WTC11 (cell line): ENCODE data around the gene SPTB. TPM values are rescaled to one million over a fixed set of nuclear protein-coding genes. Genes with fewer than 3 reads are reported as not detected.
A peak's percentile ranks its signal among the peaks of the same experiment; 100 is the strongest.

Experiments used
- ATAC-seq: fragments of 200-7000 bp; cut with Tn5 transposase; 2 replicates; pipeline ENCODE4 v1.10.0; 2021; ENCODE audit warnings: mild to moderate bottlenecking, moderate library complexity
- CTCF ChIA-PET: fragments of 300-600 bp; sonication (Branson Sonifier 250); formaldehyde crosslinking; loops from one replicate; lab custom pipeline; 2021; ENCODE audit warnings: antibody characterized with exemption; lab: Charles Lee
- POLR2A ChIA-PET: fragments of 350-600 bp; sonication (Branson Sonifier 250); formaldehyde crosslinking; loops from one replicate; lab custom pipeline; 2021; ENCODE audit warnings: antibody characterized with exemption; lab: Charles Lee
- DNase-seq: peaks from one replicate; pipeline ENCODE4 v3.0.0; 2021; ENCODE audit warnings: low spot score
- H3K27ac Mint-ChIP-seq: 2 replicates; pipeline ENCODE4 v1.8.0; 2021; ENCODE audit warnings: mixed read lengths
- H3K27me3 Mint-ChIP-seq: 2 replicates; pipeline ENCODE4 v1.8.0; 2021; ENCODE audit warnings: low read depth, mild to moderate bottlenecking, moderate library complexity, mixed read lengths
- H3K36me3 Mint-ChIP-seq: 2 replicates; pipeline ENCODE4 v1.8.0; 2021; ENCODE audit warnings: mixed read lengths
- H3K4me1 Mint-ChIP-seq: 2 replicates; pipeline ENCODE4 v1.8.0; 2022; ENCODE audit warnings: mixed read lengths
- H3K4me3 Mint-ChIP-seq: 2 replicates; pipeline ENCODE4 v1.8.0; 2021; ENCODE audit warnings: mild to moderate bottlenecking, moderate library complexity, mixed read lengths
- H3K9me3 Mint-ChIP-seq: 2 replicates; pipeline ENCODE4 v1.8.0; 2021; ENCODE audit warnings: mixed read lengths
- CBFB ChIP-seq: sonication (generic); formaldehyde crosslinking; IDR thresholded peaks from 2 replicates; pipeline ENCODE4 v1.8.1; 2022; ENCODE audit warnings: mild to moderate bottlenecking, low read depth, missing genetic modification reagents
- CREB1 ChIP-seq: sonication (generic); formaldehyde crosslinking; IDR thresholded peaks from 2 replicates; pipeline ENCODE4 v1.8.0; 2023; ENCODE audit warnings: mild to moderate bottlenecking, missing genetic modification reagents
- CREM ChIP-seq: sonication (generic); formaldehyde crosslinking; IDR thresholded peaks from 2 replicates; pipeline ENCODE4 v1.8.1; 2022; ENCODE audit warnings: mild to moderate bottlenecking, missing genetic modification reagents, moderate library complexity
- ELF4 ChIP-seq: sonication (generic); formaldehyde crosslinking; IDR thresholded peaks from 2 replicates; pipeline ENCODE4 v1.8.1; 2022; ENCODE audit warnings: low read depth, mild to moderate bottlenecking, moderate library complexity, missing genetic modification reagents
- ESRRA ChIP-seq: sonication (generic); formaldehyde crosslinking; IDR thresholded peaks from 2 replicates; pipeline ENCODE4 v1.8.1; 2022; ENCODE audit warnings: mild to moderate bottlenecking, missing genetic modification reagents, borderline replicate concordance
- FOXP1 ChIP-seq: sonication (generic); formaldehyde crosslinking; IDR thresholded peaks from 2 replicates; pipeline ENCODE4 v1.8.0; 2022; ENCODE audit warnings: missing genetic modification reagents, mild to moderate bottlenecking, moderate library complexity, borderline replicate concordance
- GABPB1 ChIP-seq: sonication (generic); formaldehyde crosslinking; IDR thresholded peaks from 2 replicates; pipeline ENCODE4 v1.8.1; 2023; ENCODE audit warnings: mild to moderate bottlenecking, missing genetic modification reagents
- IRF2 ChIP-seq: sonication (generic); formaldehyde crosslinking; IDR thresholded peaks from 2 replicates; pipeline ENCODE4 v1.8.0; 2022; ENCODE audit warnings: low read depth, missing genetic modification reagents, borderline replicate concordance
- OVOL2 ChIP-seq: fragments of 250-450 bp; sonication (Bioruptor Pico); IDR thresholded peaks from 2 replicates; pipeline ENCODE4 v1.9.0; 2021; ENCODE audit warnings: mild to moderate bottlenecking, borderline replicate concordance
- PRRX2 ChIP-seq: fragments of 250-450 bp; sonication (Bioruptor Pico); IDR thresholded peaks from 2 replicates; pipeline ENCODE4 v1.8.0; 2021; ENCODE audit warnings: mild to moderate bottlenecking
- ZBTB21 ChIP-seq: sonication (generic); formaldehyde crosslinking; IDR thresholded peaks from 2 replicates; pipeline ENCODE4 v1.8.1; 2023; ENCODE audit warnings: mild to moderate bottlenecking, missing genetic modification reagents, borderline replicate concordance
- ZNF263 ChIP-seq: sonication (generic); formaldehyde crosslinking; IDR thresholded peaks from 2 replicates; pipeline ENCODE4 v1.8.1; 2022; ENCODE audit warnings: low read depth, mild to moderate bottlenecking, moderate library complexity, missing genetic modification reagents
- ZNF317 ChIP-seq: sonication (generic); formaldehyde crosslinking; IDR thresholded peaks from 2 replicates; pipeline ENCODE4 v1.8.1; 2023; ENCODE audit warnings: low read depth, mild to moderate bottlenecking, moderate library complexity, missing genetic modification reagents, borderline replicate concordance
- ZNF396 ChIP-seq: fragments of 250-450 bp; sonication (Bioruptor Pico); IDR thresholded peaks from 2 replicates; pipeline ENCODE4 v1.8.0; 2021; ENCODE audit warnings: mild to moderate bottlenecking, moderate library complexity, borderline replicate concordance
- total RNA-seq: library from RNA; stranded (reverse); gene quantifications from 3 replicates; pipeline ENCODE4 v1.2.3, GENCODE V29; 2021
- TF ChIP-seq, protein P1 (sequence below): sonication (generic); formaldehyde crosslinking; conservative IDR thresholded peaks from 2 replicates; pipeline ENCODE4 v1.8.1; 2022; ENCODE audit warnings: mild to moderate bottlenecking, missing genetic modification reagents
- TF ChIP-seq, protein P2 (sequence below): sonication (generic); formaldehyde crosslinking; IDR thresholded peaks from 2 replicates; pipeline ENCODE4 v1.8.1; 2022; ENCODE audit warnings: missing genetic modification reagents, borderline replicate concordance
- TF ChIP-seq, protein P3 (sequence below): sonication (generic); formaldehyde crosslinking; IDR thresholded peaks from 2 replicates; pipeline ENCODE4 v1.8.0; 2022; ENCODE audit warnings: mild to moderate bottlenecking, missing genetic modification reagents
- TF ChIP-seq, protein P4 (sequence below): sonication (generic); formaldehyde crosslinking; IDR thresholded peaks from 2 replicates; pipeline ENCODE4 v1.8.0; 2022; ENCODE audit warnings: missing genetic modification reagents
- TF ChIP-seq, protein P5 (sequence below): sonication (generic); formaldehyde crosslinking; IDR thresholded peaks from 2 replicates; pipeline ENCODE4 v1.8.1; 2022; ENCODE audit warnings: low read depth, mild to moderate bottlenecking, moderate library complexity, missing genetic modification reagents, borderline replicate concordance
- TF ChIP-seq, protein P6 (sequence below): sonication (generic); formaldehyde crosslinking; IDR thresholded peaks from 2 replicates; pipeline ENCODE4 v1.8.1; 2022; ENCODE audit warnings: low read depth, missing genetic modification reagents, borderline replicate concordance
- TF ChIP-seq, protein P7 (sequence below): fragments of 250-450 bp; sonication (Bioruptor Pico); IDR thresholded peaks from 2 replicates; pipeline ENCODE4 v1.9.0; 2021; ENCODE audit warnings: moderate library complexity, mild to moderate bottlenecking, inconsistent platforms, borderline replicate concordance

The SPTB gene
- total RNA-seq, 1 experiment from 2014 or later: 3.2 TPM

DNA sequence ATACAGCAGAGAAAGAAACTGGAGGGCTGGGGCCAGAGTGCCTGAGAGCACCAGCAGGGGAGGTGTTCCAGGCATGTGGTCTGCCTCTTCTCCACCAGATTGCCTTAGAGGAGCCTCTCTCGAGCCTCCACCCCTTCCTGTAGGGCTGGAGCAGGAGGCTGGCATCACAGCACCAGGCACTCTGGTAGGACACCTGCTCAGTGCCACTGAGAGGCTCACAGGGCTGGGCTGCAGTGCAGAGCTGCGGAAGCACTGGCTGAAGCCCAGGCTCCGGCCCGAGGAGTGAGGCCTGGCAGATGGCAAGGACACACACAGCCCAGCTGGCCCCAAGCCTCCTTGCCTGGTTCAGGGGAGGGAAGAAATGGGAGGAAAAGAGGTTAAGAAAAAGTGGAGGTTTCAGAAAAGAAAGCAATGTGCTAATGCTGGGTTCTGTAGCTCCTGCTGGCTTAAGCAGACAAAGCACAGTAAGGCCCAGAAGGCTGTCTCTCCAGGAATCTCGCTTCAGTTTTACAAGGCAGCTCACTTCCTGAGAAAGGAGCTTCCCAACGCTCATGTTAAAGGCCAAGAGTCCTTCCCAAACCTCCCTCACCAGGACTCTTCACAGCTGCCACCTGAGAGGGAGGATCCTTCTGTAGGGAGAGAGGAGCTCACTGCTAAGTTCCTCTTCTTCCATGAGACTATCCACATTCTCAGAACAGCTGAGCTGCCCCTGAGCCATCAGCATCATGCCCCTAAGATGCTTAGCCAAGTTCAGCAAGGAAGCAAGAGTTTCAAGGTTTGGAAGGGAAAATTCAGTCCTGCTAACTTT is 23.8 kb downstream of the SPTB start:
- Mint-ChIP-seq H3K9me3 (no peaks in the 10 kb centered on the region), H3K4me1 (peaks cover 36% of the 10 kb centered on the region)

DNA sequence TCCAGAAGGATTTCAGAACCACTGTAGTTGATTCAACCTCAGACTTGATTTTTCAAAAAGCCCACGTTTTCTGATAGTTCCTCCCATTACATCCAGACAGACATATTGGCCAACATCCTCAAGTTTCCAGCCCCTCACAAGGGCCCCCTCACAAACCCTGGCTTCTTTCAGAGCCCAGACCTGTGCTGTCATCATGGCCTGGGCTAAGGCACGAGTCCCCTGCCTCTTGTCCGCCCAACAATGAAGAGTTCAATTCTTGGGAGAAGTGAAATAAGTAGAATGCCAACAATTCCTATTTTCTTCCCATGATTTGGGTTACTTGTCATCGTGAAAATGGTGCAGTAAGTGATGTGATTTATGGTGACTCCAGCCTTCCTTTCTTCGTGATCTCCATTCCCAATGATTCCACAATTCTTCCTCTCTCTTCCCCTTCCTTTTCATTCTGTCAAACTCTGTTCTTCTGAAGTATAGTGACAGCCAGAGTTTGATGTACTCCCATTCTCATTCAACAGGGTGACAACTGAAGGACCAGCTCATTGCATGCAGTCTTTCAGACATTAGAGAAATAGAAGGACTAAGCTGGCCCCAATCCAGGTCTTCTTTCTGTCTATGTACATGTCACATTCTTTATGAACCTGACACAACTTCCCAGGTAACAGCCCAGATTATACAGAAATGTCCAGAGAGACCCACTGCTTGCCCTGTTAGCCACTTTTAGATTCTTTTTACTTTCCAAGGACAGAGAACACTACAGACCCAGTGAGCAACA is 29.2 kb downstream of the SPTB start:
- Mint-ChIP-seq H3K9me3 (no peaks in the 10 kb centered on the region), H3K36me3 (no peaks in the 10 kb centered on the region), H3K27me3 (no peaks in the 10 kb centered on the region; the same call in 1 of the 2 replicates), H3K4me1 (peaks cover 19% of the 10 kb centered on the region), H3K27ac (no peak overlapping the region), H3K4me3 (no peak overlapping the region)
- DNase-seq (no peak), ATAC-seq (no peak)
- ChIA-PET POLR2A (no interaction called here), CTCF (interaction anchor here (2.4 kb wide), 1 partner anchor 28 kb away, joined by 8 read pairs; no protein-coding TSS in a partner anchor)
- TF ChIP-seq, protein P1, sequence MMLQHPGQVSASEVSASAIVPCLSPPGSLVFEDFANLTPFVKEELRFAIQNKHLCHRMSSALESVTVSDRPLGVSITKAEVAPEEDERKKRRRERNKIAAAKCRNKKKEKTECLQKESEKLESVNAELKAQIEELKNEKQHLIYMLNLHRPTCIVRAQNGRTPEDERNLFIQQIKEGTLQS (CRISPR knock-in tag): no peak
- TF ChIP-seq IRF2 (CRISPR knock-in tag) (no peak), ELF4 (no peak), OVOL2 (CRISPR knock-in tag) (no peak), CREM (CRISPR knock-in tag) (no peak), GABPB1 (CRISPR knock-in tag) (no peak), ZNF396 (no peak), ZNF317 (CRISPR knock-in tag) (no peak), ESRRA (CRISPR knock-in tag) (no peak)
- TF ChIP-seq, protein P2, sequence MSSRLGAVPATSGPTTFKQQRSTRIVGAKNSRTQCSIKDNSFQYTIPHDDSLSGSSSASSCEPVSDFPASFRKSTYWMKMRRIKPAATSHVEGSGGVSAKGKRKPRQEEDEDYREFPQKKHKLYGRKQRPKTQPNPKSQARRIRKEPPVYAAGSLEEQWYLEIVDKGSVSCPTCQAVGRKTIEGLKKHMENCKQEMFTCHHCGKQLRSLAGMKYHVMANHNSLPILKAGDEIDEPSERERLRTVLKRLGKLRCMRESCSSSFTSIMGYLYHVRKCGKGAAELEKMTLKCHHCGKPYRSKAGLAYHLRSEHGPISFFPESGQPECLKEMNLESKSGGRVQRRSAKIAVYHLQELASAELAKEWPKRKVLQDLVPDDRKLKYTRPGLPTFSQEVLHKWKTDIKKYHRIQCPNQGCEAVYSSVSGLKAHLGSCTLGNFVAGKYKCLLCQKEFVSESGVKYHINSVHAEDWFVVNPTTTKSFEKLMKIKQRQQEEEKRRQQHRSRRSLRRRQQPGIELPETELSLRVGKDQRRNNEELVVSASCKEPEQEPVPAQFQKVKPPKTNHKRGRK (CRISPR knock-in tag): no peak
- TF ChIP-seq, protein P3, sequence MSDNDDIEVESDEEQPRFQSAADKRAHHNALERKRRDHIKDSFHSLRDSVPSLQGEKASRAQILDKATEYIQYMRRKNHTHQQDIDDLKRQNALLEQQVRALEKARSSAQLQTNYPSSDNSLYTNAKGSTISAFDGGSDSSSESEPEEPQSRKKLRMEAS: no peak

More for the DNA sequence above, 23.8 kb downstream of the SPTB start:
- H3K36me3 Mint-ChIP-seq: no peaks in the 10 kb centered on the region
- H3K4me3 Mint-ChIP-seq: no peak overlapping the region
- ATAC-seq: peak; percentile 38
- ChIA-PET CTCF (interaction anchor here (0.9 to 3.9 kb wide), 8 partner anchors 9 to 219 kb away, joined by 3 to 30 read pairs (median 4); partner anchors contain the start of gene SPTB), POLR2A (interaction anchor here (1.0 kb wide), 2 partner anchors 13 to 33 kb away, joined by 3 to 5 read pairs; no protein-coding TSS in a partner anchor)
- no peaks in the 10 kb centered on the region for H3K27me3 Mint-ChIP-seq
- DNase-seq: no peak
- TF ChIP-seq, protein P4, sequence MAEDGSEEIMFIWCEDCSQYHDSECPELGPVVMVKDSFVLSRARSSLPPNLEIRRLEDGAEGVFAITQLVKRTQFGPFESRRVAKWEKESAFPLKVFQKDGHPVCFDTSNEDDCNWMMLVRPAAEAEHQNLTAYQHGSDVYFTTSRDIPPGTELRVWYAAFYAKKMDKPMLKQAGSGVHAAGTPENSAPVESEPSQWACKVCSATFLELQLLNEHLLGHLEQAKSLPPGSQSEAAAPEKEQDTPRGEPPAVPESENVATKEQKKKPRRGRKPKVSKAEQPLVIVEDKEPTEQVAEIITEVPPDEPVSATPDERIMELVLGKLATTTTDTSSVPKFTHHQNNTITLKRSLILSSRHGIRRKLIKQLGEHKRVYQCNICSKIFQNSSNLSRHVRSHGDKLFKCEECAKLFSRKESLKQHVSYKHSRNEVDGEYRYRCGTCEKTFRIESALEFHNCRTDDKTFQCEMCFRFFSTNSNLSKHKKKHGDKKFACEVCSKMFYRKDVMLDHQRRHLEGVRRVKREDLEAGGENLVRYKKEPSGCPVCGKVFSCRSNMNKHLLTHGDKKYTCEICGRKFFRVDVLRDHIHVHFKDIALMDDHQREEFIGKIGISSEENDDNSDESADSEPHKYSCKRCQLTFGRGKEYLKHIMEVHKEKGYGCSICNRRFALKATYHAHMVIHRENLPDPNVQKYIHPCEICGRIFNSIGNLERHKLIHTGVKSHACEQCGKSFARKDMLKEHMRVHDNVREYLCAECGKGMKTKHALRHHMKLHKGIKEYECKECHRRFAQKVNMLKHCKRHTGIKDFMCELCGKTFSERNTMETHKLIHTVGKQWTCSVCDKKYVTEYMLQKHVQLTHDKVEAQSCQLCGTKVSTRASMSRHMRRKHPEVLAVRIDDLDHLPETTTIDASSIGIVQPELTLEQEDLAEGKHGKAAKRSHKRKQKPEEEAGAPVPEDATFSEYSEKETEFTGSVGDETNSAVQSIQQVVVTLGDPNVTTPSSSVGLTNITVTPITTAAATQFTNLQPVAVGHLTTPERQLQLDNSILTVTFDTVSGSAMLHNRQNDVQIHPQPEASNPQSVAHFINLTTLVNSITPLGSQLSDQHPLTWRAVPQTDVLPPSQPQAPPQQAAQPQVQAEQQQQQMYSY (CRISPR knock-in tag): no peak
- TF ChIP-seq CREB1: no peak
- TF ChIP-seq, protein P5, sequence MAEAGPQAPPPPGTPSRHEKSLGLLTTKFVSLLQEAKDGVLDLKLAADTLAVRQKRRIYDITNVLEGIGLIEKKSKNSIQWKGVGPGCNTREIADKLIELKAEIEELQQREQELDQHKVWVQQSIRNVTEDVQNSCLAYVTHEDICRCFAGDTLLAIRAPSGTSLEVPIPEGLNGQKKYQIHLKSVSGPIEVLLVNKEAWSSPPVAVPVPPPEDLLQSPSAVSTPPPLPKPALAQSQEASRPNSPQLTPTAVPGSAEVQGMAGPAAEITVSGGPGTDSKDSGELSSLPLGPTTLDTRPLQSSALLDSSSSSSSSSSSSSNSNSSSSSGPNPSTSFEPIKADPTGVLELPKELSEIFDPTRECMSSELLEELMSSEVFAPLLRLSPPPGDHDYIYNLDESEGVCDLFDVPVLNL (CRISPR knock-in tag): no peak
- TF ChIP-seq OVOL2 (CRISPR knock-in tag): no peak
- TF ChIP-seq, protein P6, sequence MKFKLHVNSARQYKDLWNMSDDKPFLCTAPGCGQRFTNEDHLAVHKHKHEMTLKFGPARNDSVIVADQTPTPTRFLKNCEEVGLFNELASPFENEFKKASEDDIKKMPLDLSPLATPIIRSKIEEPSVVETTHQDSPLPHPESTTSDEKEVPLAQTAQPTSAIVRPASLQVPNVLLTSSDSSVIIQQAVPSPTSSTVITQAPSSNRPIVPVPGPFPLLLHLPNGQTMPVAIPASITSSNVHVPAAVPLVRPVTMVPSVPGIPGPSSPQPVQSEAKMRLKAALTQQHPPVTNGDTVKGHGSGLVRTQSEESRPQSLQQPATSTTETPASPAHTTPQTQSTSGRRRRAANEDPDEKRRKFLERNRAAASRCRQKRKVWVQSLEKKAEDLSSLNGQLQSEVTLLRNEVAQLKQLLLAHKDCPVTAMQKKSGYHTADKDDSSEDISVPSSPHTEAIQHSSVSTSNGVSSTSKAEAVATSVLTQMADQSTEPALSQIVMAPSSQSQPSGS (CRISPR knock-in tag): no peak
- no peak for TF ChIP-seq ZBTB21 (CRISPR knock-in tag)
- TF ChIP-seq CBFB (CRISPR knock-in tag): no peak
- no peak for TF ChIP-seq CREM (CRISPR knock-in tag)
- TF ChIP-seq, protein P7, sequence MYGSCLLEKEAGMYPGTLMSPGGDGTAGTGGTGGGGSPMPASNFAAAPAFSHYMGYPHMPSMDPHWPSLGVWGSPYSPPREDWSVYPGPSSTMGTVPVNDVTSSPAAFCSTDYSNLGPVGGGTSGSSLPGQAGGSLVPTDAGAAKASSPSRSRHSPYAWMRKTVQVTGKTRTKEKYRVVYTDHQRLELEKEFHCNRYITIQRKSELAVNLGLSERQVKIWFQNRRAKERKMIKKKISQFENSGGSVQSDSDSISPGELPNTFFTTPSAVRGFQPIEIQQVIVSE (CRISPR knock-in tag): no peak
- TF ChIP-seq ZNF263 (CRISPR knock-in tag): no peak
- no peak for TF ChIP-seq PRRX2 (CRISPR knock-in tag)
- TF ChIP-seq FOXP1 (CRISPR knock-in tag): no peak
- H3K27ac Mint-ChIP-seq: peak overlapping the region; percentile 78
